Motor neuron (in vitro differentiated cells): ENCODE data around the gene MRAP. TPM values are rescaled to one million over a fixed set of nuclear protein-coding genes. Genes with fewer than 3 reads are reported as not detected.

Experiments
- total RNA-seq, 8 experiments: library from RNA; unstranded; fragments of 300-600 nt; gene quantifications; 2 replicates each; pipeline versions ENCODE4 v1.2.3 to v1.2.4, GENCODE V29; 2022

MRAP gene
- total RNA-seq, 8 experiments from 2014 or later = not detected

Other genes starting within 250 kb of the MRAP start
- 10 to 100 TPM in 3 of 8 experiments, 1 to 10 TPM in 5; 3.6 to 27.1 (median 9.5) TPM for gene MIS18A, start 19.8 kb upstream of the MRAP start, total RNA-seq
- 10 to 100 TPM in 4 of 8 experiments, 1 to 10 TPM in 4; 6.5 to 40.6 (median 17.0) TPM for gene URB1, start 94.2 kb downstream of the MRAP start, total RNA-seq
- gene EVA1C, start 113.9 kb downstream of the MRAP start, total RNA-seq = 10 to 100 TPM in 1 of 8 experiments, 1 to 10 TPM in 1, under 1 TPM in 6; 0.13 to 45.4 (median 0.69) TPM